Fibroblast of the aortic adventitia (primary cell): ENCODE data around the gene FUOM. TPM values are rescaled to one million over a fixed set of nuclear protein-coding genes. Genes with fewer than 3 reads are reported as not detected.
A peak's percentile ranks its signal among the peaks of the same experiment; 100 is the strongest.
"Not testable (repeated sequence)": the region's sequence is repeated elsewhere in the genome, so short reads cannot be mapped to it uniquely, and the experiment has no call there.

ENCODE experiments used
- DNase-seq: peaks from one replicate; pipeline ENCODE4 v3.0.0-alpha.2; 2010; ENCODE audit warnings: low read depth
- H3K4me3 ChIP-seq: 2 replicates; pipeline ENCODE4 v1.5.1; 2011; ENCODE audit warnings: low read depth, mild to moderate bottlenecking, control low read depth, low read length, moderate library complexity
- CTCF ChIP-seq: IDR thresholded peaks from 2 replicates; pipeline ENCODE4 v1.5.1; 2011; ENCODE audit warnings: mild to moderate bottlenecking, low read length, control low read depth, inconsistent platforms; ENCODE audit not compliant: insufficient read depth
- total RNA-seq: library from RNA; depleted of rRNA; stranded (reverse); fragments of >200 nt; gene quantifications from 2 replicates; pipeline ENCODE4 v1.2.3, GENCODE V29; 2012; ENCODE audit warnings: low replicate concordance

Gene FUOM
- total RNA-seq, 1 donor: 16.9 TPM

GRCh38 chr10:133373174-133374090 is 15.6 kb upstream of the FUOM start, which contains the start of gene ECHS1:
TSS of gene ECHS1 (minus strand) at chr10:133373354. CDS start at chr10:133373333, 21 bp downstream.
- DNase-seq: peak; percentile 82
- peak within 1 kb of the TSS; percentile 83 for H3K4me3 ChIP-seq
- TF ChIP-seq CTCF: no peak

GRCh38 chr10:133372507-133372906 is 14.7 kb upstream of the FUOM start:
- no peak for DNase-seq
- peak overlapping the region; percentile 83 for H3K4me3 ChIP-seq
- no peak for TF ChIP-seq CTCF

- no peak overlapping the region for H3K4me3 ChIP-seq
- no peak for TF ChIP-seq CTCF
- DNase-seq: no peak
Measured at GRCh38 chr10:133370030-133370786, 12.4 kb upstream of the FUOM start.

GRCh38 chr10:133368153-133368552 is 10.3 kb upstream of the FUOM start:
- DNase-seq: no peak
- no peak overlapping the region for H3K4me3 ChIP-seq
- TF ChIP-seq CTCF: no peak

GRCh38 chr10:133367461-133367860 is 9.6 kb upstream of the FUOM start:
- not testable (repeated sequence) for H3K4me3 ChIP-seq, DNase-seq

GRCh38 chr10:133366751-133367150 is 8.9 kb upstream of the FUOM start:
- DNase-seq: no peak
- TF ChIP-seq CTCF: no peak
- no peak overlapping the region for H3K4me3 ChIP-seq

- H3K4me3 ChIP-seq: no peak overlapping the region
- TF ChIP-seq CTCF: no peak
- DNase-seq: no peak
Measured at GRCh38 chr10:133366130-133366478, 8.3 kb upstream of the FUOM start.
